Activated CD4-positive, alpha-beta memory T cell treated with anti-CD3 and anti-CD28 coated beads, Interleukin-2, amount 10 ng/mL, durations not matched to agents 7 days and 5 days (primary cell): ENCODE data around the gene MZF1. TPM values are rescaled to one million over a fixed set of nuclear protein-coding genes. Genes with fewer than 3 reads are reported as not detected.

Experiments
- CTCF ChIA-PET: fragments of 350-600 bp; sonication (Branson Sonifier 250); formaldehyde crosslinking; loops from one replicate; lab custom pipeline; 2021; ENCODE audit warnings: antibody characterized with exemption, inconsistent platforms; lab: Charles Lee
- POLR2A ChIA-PET: fragments of 350-600 bp; sonication (Branson Sonifier 250); formaldehyde crosslinking; loops from one replicate; lab custom pipeline; 2021; ENCODE audit warnings: antibody characterized with exemption; lab: Charles Lee
- DNase-seq: peaks from one replicate; pipeline ENCODE4 v3.0.0-alpha.2; 2020
- H3K27ac Mint-ChIP-seq: one replicate; pipeline ENCODE4 v1.8.0; 2021; ENCODE audit warnings: mild to moderate bottlenecking, mixed read lengths
- H3K27me3 Mint-ChIP-seq: one replicate; pipeline ENCODE4 v1.8.0; 2021; ENCODE audit warnings: mixed read lengths
- H3K36me3 Mint-ChIP-seq: one replicate; pipeline ENCODE4 v1.8.0; 2021; ENCODE audit warnings: low read depth, mixed read lengths
- H3K4me1 Mint-ChIP-seq: one replicate; pipeline ENCODE4 v1.8.0; 2021; ENCODE audit warnings: mixed read lengths
- H3K4me3 Mint-ChIP-seq: one replicate; pipeline ENCODE4 v1.8.0; 2021; ENCODE audit warnings: mild to moderate bottlenecking, mixed read lengths
- H3K9me3 Mint-ChIP-seq: one replicate; pipeline ENCODE4 v1.8.0; 2021; ENCODE audit warnings: mixed read lengths
- total RNA-seq, 2 experiments: library from RNA; stranded (reverse); gene quantifications; one replicate each; pipeline ENCODE4 v1.2.3, GENCODE V29; 2021

Gene MZF1
- total RNA-seq, 2 experiments from 2014 or later = 21.6 to 22.9 TPM

DNA sequence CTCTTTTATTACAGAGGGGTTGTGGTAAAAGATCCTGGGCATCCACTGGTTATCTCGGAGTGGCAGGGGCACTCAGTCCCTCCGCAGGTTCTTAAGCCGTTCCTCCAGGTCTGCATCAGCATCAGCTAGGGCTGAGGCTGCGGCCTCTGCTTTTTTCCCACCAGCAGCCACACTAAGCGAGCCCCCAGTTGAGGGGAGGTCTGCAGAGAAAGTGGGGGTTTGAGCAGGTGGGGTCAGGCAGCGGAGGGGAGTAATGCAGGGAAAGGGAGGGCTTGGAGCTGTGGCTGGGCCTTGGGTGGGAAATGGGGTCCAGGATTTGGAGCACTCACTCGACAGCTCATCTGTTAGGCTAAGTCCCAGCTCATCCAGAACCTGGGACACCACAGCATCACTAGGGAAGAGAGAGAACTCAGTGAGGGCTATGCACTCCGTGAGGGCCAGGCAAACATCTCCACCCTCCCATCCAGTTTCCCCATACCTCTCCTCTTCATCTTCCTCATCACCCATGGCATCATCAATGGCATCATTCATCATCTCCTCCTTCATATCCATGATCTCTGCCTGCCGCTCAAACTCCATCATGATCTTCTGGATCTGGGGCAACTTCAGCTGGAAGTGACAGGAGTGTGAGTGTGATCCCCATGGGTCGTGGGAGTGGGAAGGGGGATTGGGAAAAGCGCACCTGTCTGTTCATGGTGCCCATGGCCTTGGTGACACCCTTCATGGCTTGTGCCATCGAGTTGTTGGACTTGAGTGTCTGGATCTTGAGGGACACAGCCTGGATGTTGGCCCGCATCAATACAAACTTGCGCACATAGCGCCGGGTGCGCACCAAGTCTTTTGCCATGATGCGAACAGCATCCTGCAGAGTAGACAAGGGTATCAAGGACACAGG is 21.3 kb downstream of the MZF1 start:
- Mint-ChIP-seq H3K4me1 (peaks cover 51% of the 10 kb centered on the region), H3K27ac (no peak overlapping the region)

DNA sequence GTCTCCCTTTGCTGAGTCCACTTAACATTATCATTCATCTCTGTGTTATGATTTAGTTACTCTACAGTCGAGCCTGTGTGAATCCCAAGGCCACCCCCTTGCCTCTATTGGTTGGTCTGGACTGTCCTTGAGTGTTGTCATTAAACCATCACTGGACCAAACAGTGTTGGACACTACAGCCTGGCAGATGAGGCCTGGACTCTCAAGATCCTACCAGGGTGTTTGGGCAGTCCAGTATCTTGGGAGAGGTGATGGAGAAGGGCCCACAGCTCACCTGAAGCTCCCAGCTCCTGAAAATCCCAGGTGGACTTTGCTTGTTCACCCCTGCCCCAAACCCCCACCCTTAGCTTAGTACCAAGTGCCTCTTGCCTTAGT is 22.0 kb downstream of the MZF1 start:
- Mint-ChIP-seq H3K9me3 (no peaks in the 10 kb centered on the region), H3K36me3 (peaks cover 86% of the 10 kb centered on the region), H3K27me3 (no peaks in the 10 kb centered on the region), H3K27ac (no peak overlapping the region), H3K4me1 (peaks cover 51% of the 10 kb centered on the region), H3K4me3 (no peak overlapping the region)
- POLR2A ChIA-PET = interaction anchor here (7.2 kb wide), 1 partner anchor 13 kb away, joined by 38 read pairs; no protein-coding TSS in a partner anchor
- CTCF ChIA-PET = interaction anchor here (1.7 kb wide), 1 partner anchor 31 kb away, joined by 6 read pairs; the partner anchor contains the start of gene ZBTB45
- no peak for DNase-seq

More for the DNA sequence above, 21.3 kb downstream of the MZF1 start:
- POLR2A ChIA-PET = interaction anchor here (3.7 to 7.2 kb wide), 3 partner anchors 7 to 33 kb away, joined by 38 to 82 read pairs (median 43); partner anchors contain the start of genes TRIM28 and ZBTB45
- H3K36me3 Mint-ChIP-seq = peaks cover 86% of the 10 kb centered on the region
- no peak overlapping the region for H3K4me3 Mint-ChIP-seq
- CTCF ChIA-PET = interaction anchor here (0.6 to 1.7 kb wide), 2 partner anchors 8 to 32 kb away, joined by 3 to 6 read pairs; partner anchors contain the start of genes TRIM28 and ZBTB45
- DNase-seq = no peak
- H3K9me3 Mint-ChIP-seq = no peaks in the 10 kb centered on the region
- H3K27me3 Mint-ChIP-seq = no peaks in the 10 kb centered on the region

DNA sequence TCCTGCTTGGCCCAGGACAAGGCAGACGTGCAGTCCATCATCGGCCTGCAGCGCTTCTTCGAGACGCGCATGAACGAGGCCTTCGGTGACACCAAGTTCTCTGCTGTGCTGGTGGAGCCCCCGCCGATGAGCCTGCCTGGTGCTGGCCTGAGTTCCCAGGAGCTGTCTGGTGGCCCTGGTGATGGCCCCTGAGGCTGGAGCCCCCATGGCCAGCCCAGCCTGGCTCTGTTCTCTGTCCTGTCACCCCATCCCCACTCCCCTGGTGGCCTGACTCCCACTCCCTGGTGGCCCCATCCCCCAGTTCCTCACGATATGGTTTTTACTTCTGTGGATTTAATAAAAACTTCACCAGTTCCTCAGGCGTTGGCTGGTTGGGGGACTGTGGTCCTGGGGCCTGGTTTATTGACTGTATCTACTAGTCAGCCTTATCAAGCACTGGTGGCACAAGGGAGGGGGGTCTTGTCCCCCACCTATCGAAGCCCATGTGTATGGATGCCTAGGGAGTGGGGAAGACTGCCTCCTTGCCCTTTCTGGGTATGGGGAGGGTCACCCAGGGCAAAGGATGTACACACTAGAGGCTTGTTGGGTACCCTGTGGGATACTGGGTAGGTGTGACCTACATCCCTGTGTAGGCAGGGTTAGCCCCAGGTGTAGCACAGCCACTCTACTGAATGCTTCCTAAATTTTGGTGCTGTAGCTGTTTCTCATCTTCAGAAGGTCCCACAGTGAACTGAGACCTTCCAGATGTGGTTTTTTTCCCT is 22.6 kb downstream of the MZF1 start:
- ChIA-PET CTCF (interaction anchor here (1.7 kb wide), 1 partner anchor 31 kb away, joined by 6 read pairs; the partner anchor contains the start of gene ZBTB45), POLR2A (interaction anchor here (7.2 kb wide), 1 partner anchor 14 kb away, joined by 38 read pairs; no protein-coding TSS in a partner anchor)

DNA sequence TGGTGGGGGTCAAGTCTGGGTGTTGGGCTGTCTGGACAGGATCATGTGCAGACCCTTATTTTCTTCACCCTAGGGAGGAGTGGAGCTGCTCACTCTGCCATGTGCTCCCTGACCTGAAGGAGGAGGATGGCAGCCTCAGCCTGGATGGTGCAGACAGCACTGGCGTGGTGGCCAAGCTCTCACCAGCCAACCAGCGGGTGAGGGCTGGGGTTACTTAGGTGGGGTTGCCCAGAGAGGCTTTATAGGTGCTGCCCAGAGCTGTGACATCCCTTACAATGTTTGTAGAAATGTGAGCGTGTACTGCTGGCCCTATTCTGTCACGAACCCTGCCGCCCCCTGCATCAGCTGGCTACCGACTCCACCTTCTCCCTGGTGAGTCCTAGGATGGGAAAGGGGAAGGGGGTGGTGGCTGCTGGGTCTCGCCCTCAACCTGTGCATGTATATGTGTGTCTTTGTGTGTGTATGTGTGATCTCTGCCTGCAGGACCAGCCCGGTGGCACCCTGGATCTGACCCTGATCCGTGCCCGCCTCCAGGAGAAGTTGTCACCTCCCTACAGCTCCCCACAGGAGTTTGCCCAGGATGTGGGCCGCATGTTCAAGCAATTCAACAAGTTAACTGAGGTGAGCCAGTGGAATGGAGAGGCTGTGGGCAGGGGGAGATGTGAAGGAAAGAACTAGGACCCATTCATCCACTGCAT is 23.3 kb downstream of the MZF1 start:
- Mint-ChIP-seq H3K27ac (no peak overlapping the region), H3K4me3 (no peak overlapping the region), H3K36me3 (peaks cover 86% of the 10 kb centered on the region), H3K9me3 (no peaks in the 10 kb centered on the region), H3K27me3 (no peaks in the 10 kb centered on the region), H3K4me1 (peaks cover 51% of the 10 kb centered on the region)
- no peak for DNase-seq
- ChIA-PET CTCF (no interaction called here), POLR2A (interaction anchor here (7.2 kb wide), 1 partner anchor 14 kb away, joined by 38 read pairs; no protein-coding TSS in a partner anchor)

More for the DNA sequence above, 22.6 kb downstream of the MZF1 start:
- Mint-ChIP-seq H3K27me3 (no peaks in the 10 kb centered on the region), H3K9me3 (no peaks in the 10 kb centered on the region), H3K4me3 (no peak overlapping the region), H3K27ac (no peak overlapping the region), H3K36me3 (peaks cover 86% of the 10 kb centered on the region), H3K4me1 (peaks cover 55% of the 10 kb centered on the region)
- no peak for DNase-seq

DNA sequence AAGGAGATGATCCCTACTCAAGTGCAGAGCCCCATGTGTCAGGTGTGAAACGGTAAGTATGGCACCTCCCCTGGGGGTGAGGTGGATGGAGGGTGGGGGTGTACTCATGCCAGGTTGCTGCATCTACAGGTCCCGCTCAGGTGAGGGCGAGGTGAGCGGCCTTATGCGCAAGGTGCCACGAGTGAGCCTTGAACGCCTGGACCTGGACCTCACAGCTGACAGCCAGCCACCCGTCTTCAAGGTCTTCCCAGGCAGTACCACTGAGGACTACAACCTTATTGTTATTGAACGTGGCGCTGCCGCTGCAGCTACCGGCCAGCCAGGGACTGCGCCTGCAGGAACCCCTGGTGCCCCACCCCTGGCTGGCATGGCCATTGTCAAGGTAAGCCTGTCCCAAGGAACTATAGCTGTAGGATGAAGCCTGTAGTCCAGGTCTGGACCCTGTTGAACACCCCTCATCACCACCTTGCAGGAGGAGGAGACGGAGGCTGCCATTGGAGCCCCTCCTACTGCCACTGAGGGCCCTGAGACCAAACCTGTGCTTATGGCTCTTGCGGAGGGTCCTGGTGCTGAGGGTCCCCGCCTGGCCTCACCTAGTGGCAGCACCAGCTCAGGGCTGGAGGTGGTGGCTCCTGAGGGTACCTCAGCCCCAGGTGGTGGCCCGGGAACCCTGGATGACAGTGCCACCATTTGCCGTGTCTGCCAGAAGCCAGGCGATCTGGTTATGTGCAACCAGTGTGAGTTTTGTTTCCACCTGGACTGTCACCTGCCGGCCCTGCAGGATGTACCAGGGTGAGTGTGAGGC is 24.1 kb downstream of the MZF1 start:
- ChIA-PET POLR2A (interaction anchor here (7.2 kb wide), 1 partner anchor 15 kb away, joined by 38 read pairs; no protein-coding TSS in a partner anchor), CTCF (no interaction called here)
- no peak overlapping the region for H3K27ac Mint-ChIP-seq

DNA sequence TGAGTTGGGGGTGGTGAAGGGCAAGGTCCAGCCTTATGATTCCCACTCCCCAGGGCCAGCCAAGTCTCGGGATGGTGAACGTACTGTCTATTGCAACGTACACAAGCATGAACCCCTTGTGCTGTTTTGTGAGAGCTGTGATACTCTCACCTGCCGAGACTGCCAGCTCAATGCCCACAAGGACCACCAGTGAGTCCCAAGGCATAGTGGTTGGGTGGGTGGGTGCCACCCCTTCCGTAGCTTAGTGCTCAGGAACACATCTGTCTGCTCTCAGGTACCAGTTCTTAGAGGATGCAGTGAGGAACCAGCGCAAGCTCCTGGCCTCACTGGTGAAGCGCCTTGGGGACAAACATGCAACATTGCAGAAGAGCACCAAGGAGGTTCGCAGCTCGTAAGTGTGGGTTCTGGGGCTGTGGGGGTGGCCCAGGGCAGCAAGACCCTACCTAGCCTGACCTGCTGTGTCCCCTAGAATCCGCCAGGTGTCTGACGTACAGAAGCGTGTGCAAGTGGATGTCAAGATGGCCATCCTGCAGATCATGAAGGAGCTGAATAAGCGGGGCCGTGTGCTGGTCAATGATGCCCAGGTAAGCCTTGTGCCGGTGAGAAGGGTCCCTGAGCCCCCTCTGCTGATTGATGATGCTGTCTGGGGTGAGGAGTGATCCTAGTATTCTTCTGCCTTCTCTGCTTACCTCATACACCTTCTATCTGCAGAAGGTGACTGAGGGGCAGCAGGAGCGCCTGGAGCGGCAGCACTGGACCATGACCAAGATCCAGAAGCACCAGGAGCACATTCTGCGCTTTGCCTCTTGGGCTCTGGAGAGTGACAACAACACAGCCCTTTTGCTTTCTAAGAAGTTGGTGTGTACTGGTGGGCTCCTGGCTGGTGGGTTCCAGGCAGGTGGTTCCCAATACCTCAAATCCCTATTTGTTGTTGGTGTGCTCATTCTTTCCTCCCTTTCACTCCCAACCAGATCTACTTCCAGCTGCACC is 25.5 kb downstream of the MZF1 start:
- POLR2A ChIA-PET = interaction anchor here (0.5 to 5.9 kb wide), 3 partner anchors 7 to 28 kb away, joined by 3 to 89 read pairs (median 57); partner anchors contain the start of genes CHMP2A, UBE2M and ZBTB45
- Mint-ChIP-seq H3K9me3 (no peaks in the 10 kb centered on the region), H3K4me1 (peaks cover 42% of the 10 kb centered on the region), H3K4me3 (no peak overlapping the region), H3K27me3 (peaks cover 2% of the 10 kb centered on the region), H3K27ac (no peak overlapping the region), H3K36me3 (peaks cover 70% of the 10 kb centered on the region)
- DNase-seq = no peak
- CTCF ChIA-PET = interaction anchor here (0.8 kb wide), 1 partner anchor 33 kb away, joined by 3 read pairs; no protein-coding TSS in a partner anchor

More for the DNA sequence above, 24.1 kb downstream of the MZF1 start:
- H3K4me1 Mint-ChIP-seq = peaks cover 47% of the 10 kb centered on the region
- no peak overlapping the region for H3K4me3 Mint-ChIP-seq
- no peak for DNase-seq
- no peaks in the 10 kb centered on the region for H3K27me3 Mint-ChIP-seq
- no peaks in the 10 kb centered on the region for H3K9me3 Mint-ChIP-seq
- H3K36me3 Mint-ChIP-seq = peaks cover 81% of the 10 kb centered on the region

DNA sequence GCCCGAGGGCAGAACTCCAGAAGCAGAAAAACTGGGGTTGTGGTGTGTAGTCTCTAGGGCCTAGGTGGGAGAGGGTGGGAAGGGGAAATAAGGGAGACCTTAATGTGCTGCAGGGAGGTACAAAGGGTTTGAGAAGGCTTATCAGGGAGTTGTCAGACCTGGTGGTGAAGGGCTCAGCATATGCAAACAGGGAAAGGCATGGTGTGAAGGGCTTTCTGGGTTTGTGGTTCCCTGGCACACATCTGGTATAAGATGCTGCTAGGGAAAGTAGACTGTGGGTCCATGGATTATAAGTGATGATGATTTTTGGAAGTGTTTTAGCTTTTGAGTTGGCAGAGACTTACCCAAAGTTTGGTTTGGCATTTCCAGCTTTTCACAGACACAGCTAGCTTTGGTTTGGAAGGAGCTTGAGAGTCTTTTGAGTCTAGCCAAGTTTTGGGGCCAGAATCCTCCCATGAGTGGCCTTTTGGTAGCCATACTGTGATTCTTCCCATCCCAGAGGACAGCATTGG is 27.1 kb downstream of the MZF1 start:
- H3K4me1 Mint-ChIP-seq = peaks cover 38% of the 10 kb centered on the region
- peaks cover 58% of the 10 kb centered on the region for H3K36me3 Mint-ChIP-seq
- peak overlapping the region; percentile 82 for H3K27ac Mint-ChIP-seq
- peak overlapping the region; percentile 96 for H3K4me3 Mint-ChIP-seq
- peaks cover 2% of the 10 kb centered on the region for H3K27me3 Mint-ChIP-seq
- DNase-seq = no peak
- CTCF ChIA-PET = interaction anchor here (1.0 to 1.4 kb wide), 2 partner anchors 26 to 35 kb away, joined by 3 to 4 read pairs; no protein-coding TSS in a partner anchor
- no peaks in the 10 kb centered on the region for H3K9me3 Mint-ChIP-seq
- POLR2A ChIA-PET = interaction anchor here (0.8 to 5.9 kb wide), 6 partner anchors 8 to 35 kb away, joined by 3 to 89 read pairs (median 30); partner anchors contain the start of genes CHMP2A, UBE2M and ZBTB45

DNA sequence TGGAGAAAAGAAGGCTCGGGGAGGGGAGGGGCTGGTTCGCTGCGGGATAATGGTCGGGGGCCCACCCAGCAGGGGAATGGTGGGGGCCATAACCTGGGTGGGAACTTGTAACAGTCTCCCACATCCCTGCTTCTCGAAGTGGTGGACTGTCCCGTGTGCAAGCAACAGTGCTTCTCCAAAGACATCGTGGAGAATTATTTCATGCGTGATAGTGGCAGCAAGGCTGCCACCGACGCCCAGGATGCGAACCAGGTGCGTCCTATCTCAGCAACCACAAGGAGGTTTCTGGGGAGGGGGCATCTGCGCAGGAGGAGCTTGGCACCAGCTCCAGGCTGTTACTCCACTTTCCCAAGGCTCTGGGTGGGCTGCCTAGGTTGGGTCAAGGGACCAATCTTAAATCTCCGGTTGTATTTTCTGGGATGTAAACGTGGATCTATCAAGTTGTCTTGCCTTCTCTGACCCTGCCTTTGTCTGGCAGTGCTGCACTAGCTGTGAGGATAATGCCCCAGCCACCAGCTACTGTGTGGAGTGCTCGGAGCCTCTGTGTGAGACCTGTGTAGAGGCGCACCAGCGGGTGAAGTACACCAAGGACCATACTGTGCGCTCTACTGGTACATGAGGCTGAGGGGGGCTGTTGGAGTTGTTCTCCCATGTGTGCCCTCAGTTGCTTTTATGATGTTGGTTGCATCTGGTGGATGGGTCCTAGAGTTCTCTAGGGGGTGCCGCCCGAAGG is 27.7 kb downstream of the MZF1 start:
- Mint-ChIP-seq H3K36me3 (peaks cover 53% of the 10 kb centered on the region), H3K9me3 (no peaks in the 10 kb centered on the region), H3K4me3 (peak overlapping the region; percentile 96), H3K27ac (peak overlapping the region; percentile 82), H3K27me3 (peaks cover 4% of the 10 kb centered on the region), H3K4me1 (peaks cover 36% of the 10 kb centered on the region)
- POLR2A ChIA-PET = interaction anchor here (0.8 to 5.9 kb wide), 7 partner anchors 9 to 35 kb away, joined by 3 to 89 read pairs (median 15); partner anchors contain the start of genes CHMP2A, UBE2M and ZBTB45
- CTCF ChIA-PET = interaction anchor here (1.0 to 2.5 kb wide), 3 partner anchors 25 to 36 kb away, joined by 3 to 14 read pairs (median 4); partner anchors contain the start of gene ZBTB45
- no peak for DNase-seq

DNA sequence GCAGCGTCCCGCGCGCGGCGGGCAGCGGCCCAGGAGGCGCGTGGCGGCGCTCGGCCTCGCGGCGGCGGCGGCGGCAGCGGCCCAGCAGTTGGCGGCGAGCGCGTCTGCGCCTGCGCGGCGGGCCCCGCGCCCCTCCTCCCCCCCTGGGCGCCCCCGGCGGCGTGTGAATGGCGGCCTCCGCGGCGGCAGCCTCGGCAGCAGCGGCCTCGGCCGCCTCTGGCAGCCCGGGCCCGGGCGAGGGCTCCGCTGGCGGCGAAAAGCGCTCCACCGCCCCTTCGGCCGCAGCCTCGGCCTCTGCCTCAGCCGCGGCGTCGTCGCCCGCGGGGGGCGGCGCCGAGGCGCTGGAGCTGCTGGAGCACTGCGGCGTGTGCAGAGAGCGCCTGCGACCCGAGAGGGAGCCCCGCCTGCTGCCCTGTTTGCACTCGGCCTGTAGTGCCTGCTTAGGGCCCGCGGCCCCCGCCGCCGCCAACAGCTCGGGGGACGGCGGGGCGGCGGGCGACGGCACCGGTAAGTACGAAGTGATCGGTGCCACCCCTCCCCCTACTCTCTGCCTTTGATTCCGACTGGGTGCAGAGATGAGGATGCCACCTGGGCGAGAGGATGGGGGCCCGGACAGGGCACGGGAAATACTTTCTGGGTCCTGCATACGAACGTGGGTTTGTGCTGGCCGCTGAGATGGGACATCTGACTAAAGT is 28.4 kb downstream of the MZF1 start:
- POLR2A ChIA-PET = interaction anchor here (1.0 to 5.9 kb wide), 8 partner anchors 9 to 69 kb away, joined by 3 to 89 read pairs (median 11); partner anchors contain the start of genes CHMP2A, UBE2M, ZBTB45 and ZNF446
- peak; percentile 49 for DNase-seq
- Mint-ChIP-seq H3K4me3 (peak overlapping the region; percentile 96), H3K27ac (peak overlapping the region; percentile 82), H3K27me3 (peaks cover 6% of the 10 kb centered on the region), H3K9me3 (no peaks in the 10 kb centered on the region), H3K4me1 (peaks cover 34% of the 10 kb centered on the region), H3K36me3 (peaks cover 47% of the 10 kb centered on the region)
- CTCF ChIA-PET = interaction anchor here (1.0 to 2.5 kb wide), 4 partner anchors 9 to 31 kb away, joined by 3 to 14 read pairs (median 5); partner anchors contain the start of genes CHMP2A and ZBTB45
